Osteocyte (in vitro differentiated cells): ENCODE measurements around the gene ENPP1. TPM values are rescaled to one million over a fixed set of nuclear protein-coding genes. Genes with fewer than 3 reads are reported as not detected.
"Not testable (repeated sequence)": the region's sequence is repeated elsewhere in the genome, so short reads cannot be mapped to it uniquely, and the experiment has no call there.

Experiments used
- DNase-seq: peaks from one replicate; pipeline ENCODE4 v3.0.0; 2021; ENCODE audit warnings: mixed read lengths; ENCODE audit not compliant: unreplicated experiment; ENCODE audit errors: extremely low spot score
- H3K27ac Mint-ChIP-seq: one replicate; pipeline ENCODE4 v1.8.0; 2021; ENCODE audit warnings: mild to moderate bottlenecking, mixed read lengths; ENCODE audit not compliant: unreplicated experiment
- H3K27me3 Mint-ChIP-seq: one replicate; pipeline ENCODE4 v1.8.0; 2021; ENCODE audit warnings: mixed read lengths; ENCODE audit not compliant: unreplicated experiment
- H3K36me3 Mint-ChIP-seq: one replicate; pipeline ENCODE4 v1.8.0; 2021; ENCODE audit warnings: mixed read lengths; ENCODE audit not compliant: unreplicated experiment
- H3K4me1 Mint-ChIP-seq: one replicate; pipeline ENCODE4 v1.8.0; 2021; ENCODE audit warnings: mixed read lengths; ENCODE audit not compliant: unreplicated experiment
- H3K4me3 Mint-ChIP-seq: one replicate; pipeline ENCODE4 v1.8.0; 2021; ENCODE audit warnings: mild to moderate bottlenecking, moderate library complexity, mixed read lengths; ENCODE audit not compliant: unreplicated experiment
- H3K9me3 Mint-ChIP-seq: one replicate; pipeline ENCODE4 v1.8.0; 2021; ENCODE audit warnings: mixed read lengths; ENCODE audit not compliant: unreplicated experiment
- CTCF ChIP-seq: fragments of 200-600 bp; sonication (generic); IDR thresholded peaks from 2 replicates; pipeline ENCODE4 v1.5.0; 2021; ENCODE audit warnings: antibody characterized with exemption, mild to moderate bottlenecking, moderate library complexity
- total RNA-seq: library from RNA; stranded (reverse); gene quantifications from 2 replicates; pipeline ENCODE4 v1.2.1, GENCODE V29; 2021

Gene ENPP1
- total RNA-seq, 1 donor from 2014 or later: 22.4 TPM

- Mint-ChIP-seq H3K27ac (no peak overlapping the region), H3K9me3 (peaks cover 6% of the 10 kb centered on the region), H3K4me1 (no peaks in the 10 kb centered on the region), H3K4me3 (no peak overlapping the region), H3K36me3 (no peaks in the 10 kb centered on the region), H3K27me3 (peaks cover 23% of the 10 kb centered on the region)
- no peak for DNase-seq
- TF ChIP-seq CTCF: peak; percentile 86
Observed at GRCh38 chr6:131914967-131915751, 107.3 kb downstream of the ENPP1 start.

- H3K27ac Mint-ChIP-seq, H3K4me1 Mint-ChIP-seq, H3K9me3 Mint-ChIP-seq, H3K4me3 Mint-ChIP-seq, H3K36me3 Mint-ChIP-seq, DNase-seq: not testable (repeated sequence)
- peaks cover 18% of the 10 kb centered on the region for H3K27me3 Mint-ChIP-seq
Observed at GRCh38 chr6:131916091-131916796, 108.4 kb downstream of the ENPP1 start.

GRCh38 chr6:131916847-131917246 lies 109.0 kb downstream of the ENPP1 start:
- no peak for DNase-seq
- Mint-ChIP-seq H3K4me3 (no peak overlapping the region), H3K9me3 (peaks cover 6% of the 10 kb centered on the region), H3K4me1 (no peaks in the 10 kb centered on the region), H3K27me3 (peaks cover 13% of the 10 kb centered on the region), H3K36me3 (no peaks in the 10 kb centered on the region), H3K27ac (no peak overlapping the region)
- TF ChIP-seq CTCF: no peak

- H3K27me3 Mint-ChIP-seq: peaks cover 9% of the 10 kb centered on the region
- H3K9me3 Mint-ChIP-seq: peaks cover 6% of the 10 kb centered on the region
- no peak overlapping the region for H3K4me3 Mint-ChIP-seq
- no peaks in the 10 kb centered on the region for H3K4me1 Mint-ChIP-seq
- no peak for TF ChIP-seq CTCF
- no peak for DNase-seq
- no peaks in the 10 kb centered on the region for H3K36me3 Mint-ChIP-seq
- H3K27ac Mint-ChIP-seq: no peak overlapping the region
Observed at GRCh38 chr6:131917318-131917717, 109.5 kb downstream of the ENPP1 start.

GRCh38 chr6:131917763-131918649 lies 110.2 kb downstream of the ENPP1 start:
- H3K36me3 Mint-ChIP-seq: no peaks in the 10 kb centered on the region
- H3K4me3 Mint-ChIP-seq: no peak overlapping the region
- TF ChIP-seq CTCF: no peak
- peaks cover 6% of the 10 kb centered on the region for H3K9me3 Mint-ChIP-seq
- H3K4me1 Mint-ChIP-seq: no peaks in the 10 kb centered on the region
- DNase-seq: no peak
- H3K27me3 Mint-ChIP-seq: peaks cover 7% of the 10 kb centered on the region
- no peak overlapping the region for H3K27ac Mint-ChIP-seq
